ENCODE data around the gene AHI1. TPM values are rescaled to one million over a fixed set of nuclear protein-coding genes. Genes with fewer than 3 reads are reported as not detected.

Gene AHI1
- polyA plus RNA-seq, 1 of the 3 experiments (the other 2 are of a cell fraction): 7.3 TPM

GRCh38 chr6:135530113-135530512, 32.6 kb upstream of the AHI1 start:
- H3K9me3 ChIP-seq: no peaks in the 10 kb centered on the region

GRCh38 chr6:135527960-135528249, 30.4 kb upstream of the AHI1 start:
- H3K4me3 ChIP-seq (ENCODE audit: low read depth in 2 of 2, low read length in 1 of 2): no peak overlapping the region
- ChIA-PET POLR2A (no interaction called here), CTCF (interaction anchor here (1.0 kb wide), 1 partner anchor 8 kb away, joined by 6 read pairs; no protein-coding TSS in a partner anchor)
- no peaks in the 10 kb centered on the region for H3K36me3 ChIP-seq (replicated peaks in 1 of 2; ENCODE audit: control insufficient read depth in 1 of 2, insufficient read depth in 2 of 2, low read length in 1 of 2)
- no peaks in the 10 kb centered on the region for H4K20me1 ChIP-seq (ENCODE audit: insufficient read depth)
- H3K27ac ChIP-seq (ENCODE audit: low read depth in 2 of 2, low read length in 1 of 2): no peak overlapping the region
- H3K27me3 ChIP-seq (ENCODE audit: insufficient read depth): no peaks in the 10 kb centered on the region
- no peaks in the 10 kb centered on the region for H3K9me3 ChIP-seq
- no peaks in the 10 kb centered on the region for H3F3A ChIP-seq (replicated peaks; ENCODE audit: insufficient read depth)
- H3K4me1 ChIP-seq (ENCODE audit: control insufficient read depth in 1 of 2, insufficient read depth in 2 of 2, low read depth in 1 of 2, low read length in 1 of 2): no peaks in the 10 kb centered on the region; a peak in 1 of 4 replicates
- H3K4me2 ChIP-seq: no peak overlapping the region
- TF ChIP-seq YY1 (IDR thresholded peaks at IDR 0.05; ENCODE audit: low read depth) (no peak), GABPA (IDR thresholded peaks at IDR 0.05; ENCODE audit: low read depth) (no peak), USF2 (IDR thresholded peaks at IDR 0.05; ENCODE audit: borderline replicate concordance, low read depth, low read length) (no peak), GATA2 (CRISPR knock-in tag; IDR thresholded peaks at IDR 0.05) (no peak), MEF2A (IDR thresholded peaks at IDR 0.05; ENCODE audit: borderline replicate concordance, low read depth) (no peak)
- no peaks in the 10 kb centered on the region for H3K79me2 ChIP-seq (ENCODE audit: insufficient read depth)
- no peak for DNase-seq
- no peak overlapping the region for H2AFZ ChIP-seq (ENCODE audit: low read depth)
- H3K9me2 ChIP-seq: no peaks in the 10 kb centered on the region
- no peak overlapping the region for H3K9ac ChIP-seq

More at GRCh38 chr6:135530113-135530512, 32.6 kb upstream of the AHI1 start:
- Histone ChIP-seq H2AFZ (ENCODE audit: low read depth) (no peak overlapping the region), H3K9me2 (no peaks in the 10 kb centered on the region), H3F3A (replicated peaks; ENCODE audit: insufficient read depth) (no peaks in the 10 kb centered on the region), H3K27ac (ENCODE audit: low read depth in 2 of 2, low read length in 1 of 2) (no peak overlapping the region), H3K79me2 (ENCODE audit: insufficient read depth) (no peaks in the 10 kb centered on the region), H3K9ac (no peak overlapping the region), H4K20me1 (ENCODE audit: insufficient read depth) (no peaks in the 10 kb centered on the region), H3K27me3 (ENCODE audit: insufficient read depth) (no peaks in the 10 kb centered on the region), H3K4me2 (no peak overlapping the region), H3K4me1 (ENCODE audit: control insufficient read depth in 1 of 2, insufficient read depth in 2 of 2, low read depth in 1 of 2, low read length in 1 of 2) (no peaks in the 10 kb centered on the region; a peak in 1 of 4 replicates), H3K4me3 (ENCODE audit: low read depth in 2 of 2, low read length in 1 of 2) (no peak overlapping the region), H3K36me3 (replicated peaks in 1 of 2; ENCODE audit: control insufficient read depth in 1 of 2, insufficient read depth in 2 of 2, low read length in 1 of 2) (no peaks in the 10 kb centered on the region)
- DNase-seq: no peak
- POLR2A ChIA-PET: no interaction called here
- WGBS (ENCODE audit: low lambda C conversion rate): 83% methylated on average over 1 of the region's 1 CpG
- TF ChIP-seq GATA2 (CRISPR knock-in tag; IDR thresholded peaks at IDR 0.05): no peak
- no peak for TF ChIP-seq POLR2AphosphoS5 (IDR thresholded peaks at IDR 0.05; ENCODE audit: low read depth, low read length)
- no peak for TF ChIP-seq MEF2A (IDR thresholded peaks at IDR 0.05; ENCODE audit: borderline replicate concordance, low read depth)
- no peak for TF ChIP-seq SMC3 (IDR thresholded peaks at IDR 0.05; ENCODE audit: low read depth, low read length)
- no peak for TF ChIP-seq FOXM1 (IDR thresholded peaks at IDR 0.05; ENCODE audit: low read depth)
- CTCF ChIA-PET: interaction anchor here (1.1 kb wide), 1 partner anchor 696 kb away, joined by 3 read pairs; no protein-coding TSS in a partner anchor

- Histone ChIP-seq H3K4me1 (ENCODE audit: control insufficient read depth in 1 of 2, insufficient read depth in 2 of 2, low read depth in 1 of 2, low read length in 1 of 2) (no peaks in the 10 kb centered on the region; a peak in 1 of 4 replicates), H3K79me2 (ENCODE audit: insufficient read depth) (no peaks in the 10 kb centered on the region), H3K9me2 (no peaks in the 10 kb centered on the region), H3K9me3 (no peaks in the 10 kb centered on the region), H3K36me3 (replicated peaks in 1 of 2; ENCODE audit: control insufficient read depth in 1 of 2, insufficient read depth in 2 of 2, low read length in 1 of 2) (no peaks in the 10 kb centered on the region), H3K27me3 (ENCODE audit: insufficient read depth) (no peaks in the 10 kb centered on the region), H3F3A (replicated peaks; ENCODE audit: insufficient read depth) (no peaks in the 10 kb centered on the region), H3K9ac (no peak overlapping the region), H3K4me2 (no peak overlapping the region), H3K27ac (ENCODE audit: low read depth in 2 of 2, low read length in 1 of 2) (no peak overlapping the region), H2AFZ (ENCODE audit: low read depth) (no peak overlapping the region), H3K4me3 (ENCODE audit: low read depth in 2 of 2, low read length in 1 of 2) (no peak overlapping the region), H4K20me1 (ENCODE audit: insufficient read depth) (no peaks in the 10 kb centered on the region)
- POLR2A ChIA-PET: no interaction called here
- TF ChIP-seq EZH2phosphoT487 (IDR thresholded peaks at IDR 0.05; ENCODE audit: borderline replicate concordance, low read depth) (no peak), USF2 (IDR thresholded peaks at IDR 0.05; ENCODE audit: borderline replicate concordance, low read depth, low read length) (no peak), RXRA (IDR thresholded peaks at IDR 0.05; ENCODE audit: borderline replicate concordance, low read depth) (no peak), FOXJ3 (CRISPR knock-in tag; IDR thresholded peaks at IDR 0.05) (no peak)
- DNase-seq: no peak
- WGBS (ENCODE audit: low lambda C conversion rate): 90% methylated on average over 6 of the region's 6 CpGs
- CTCF ChIA-PET: interaction anchor here (1.0 to 1.7 kb wide), 3 partner anchors 9 to 700 kb away, joined by 3 to 6 read pairs (median 3); no protein-coding TSS in a partner anchor
These were observed 29.8 kb upstream of the AHI1 start for GRCh38 chr6:135527116-135527959.
